ENCODE data around the gene MON2. TPM values are rescaled to one million over a fixed set of nuclear protein-coding genes. Genes with fewer than 3 reads are reported as not detected.

Gene MON2, protein sequence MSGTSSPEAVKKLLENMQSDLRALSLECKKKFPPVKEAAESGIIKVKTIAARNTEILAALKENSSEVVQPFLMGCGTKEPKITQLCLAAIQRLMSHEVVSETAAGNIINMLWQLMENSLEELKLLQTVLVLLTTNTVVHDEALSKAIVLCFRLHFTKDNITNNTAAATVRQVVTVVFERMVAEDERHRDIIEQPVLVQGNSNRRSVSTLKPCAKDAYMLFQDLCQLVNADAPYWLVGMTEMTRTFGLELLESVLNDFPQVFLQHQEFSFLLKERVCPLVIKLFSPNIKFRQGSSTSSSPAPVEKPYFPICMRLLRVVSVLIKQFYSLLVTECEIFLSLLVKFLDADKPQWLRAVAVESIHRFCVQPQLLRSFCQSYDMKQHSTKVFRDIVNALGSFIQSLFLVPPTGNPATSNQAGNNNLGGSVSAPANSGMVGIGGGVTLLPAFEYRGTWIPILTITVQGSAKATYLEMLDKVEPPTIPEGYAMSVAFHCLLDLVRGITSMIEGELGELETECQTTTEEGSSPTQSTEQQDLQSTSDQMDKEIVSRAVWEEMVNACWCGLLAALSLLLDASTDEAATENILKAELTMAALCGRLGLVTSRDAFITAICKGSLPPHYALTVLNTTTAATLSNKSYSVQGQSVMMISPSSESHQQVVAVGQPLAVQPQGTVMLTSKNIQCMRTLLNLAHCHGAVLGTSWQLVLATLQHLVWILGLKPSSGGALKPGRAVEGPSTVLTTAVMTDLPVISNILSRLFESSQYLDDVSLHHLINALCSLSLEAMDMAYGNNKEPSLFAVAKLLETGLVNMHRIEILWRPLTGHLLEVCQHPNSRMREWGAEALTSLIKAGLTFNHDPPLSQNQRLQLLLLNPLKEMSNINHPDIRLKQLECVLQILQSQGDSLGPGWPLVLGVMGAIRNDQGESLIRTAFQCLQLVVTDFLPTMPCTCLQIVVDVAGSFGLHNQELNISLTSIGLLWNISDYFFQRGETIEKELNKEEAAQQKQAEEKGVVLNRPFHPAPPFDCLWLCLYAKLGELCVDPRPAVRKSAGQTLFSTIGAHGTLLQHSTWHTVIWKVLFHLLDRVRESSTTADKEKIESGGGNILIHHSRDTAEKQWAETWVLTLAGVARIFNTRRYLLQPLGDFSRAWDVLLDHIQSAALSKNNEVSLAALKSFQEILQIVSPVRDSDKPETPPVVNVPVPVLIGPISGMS (N-terminal part only)
- 17.2 TPM for total RNA-seq
- long read RNA-seq, full-length matches to known transcripts = 3 of 6 reads
- long read RNA-seq, partial matches to known transcripts = 1 of 6 reads
- long read RNA-seq, other reads (novel, unspliced or antisense) = 2 of 6 reads

- peak within 1 kb of the TSS; percentile 90 for H3K4me3 ChIP-seq
- no peaks in the 10 kb centered on the region for H3K27me3 ChIP-seq (ENCODE audit: low read depth)
- intact Hi-C loops (cut with micrococcal nuclease) = no loop called here
- DNase-seq = peak; percentile 90
- peaks cover 21% of the 10 kb centered on the region for H3K9me3 ChIP-seq (replicated peaks)
- H3K36me3 ChIP-seq = no peaks in the 10 kb centered on the region
- peaks cover 63% of the 10 kb centered on the region for H3K4me1 ChIP-seq
- no peak for TF ChIP-seq CTCF (IDR thresholded peaks at IDR 0.05; ENCODE audit: borderline replicate concordance)
- peak within 1 kb of the TSS; percentile 88 for H3K27ac ChIP-seq (replicated peaks)
Measured at GRCh38 chr12:62466594-62467491, at the start of gene MON2. Gene MON2, plus strand, starts transcription at chr12:62466826. Its CDS starts 382 bp downstream, at chr12:62467208.

- peaks cover 47% of the 10 kb centered on the region for H3K9me3 ChIP-seq (replicated peaks)
- peaks cover 17% of the 10 kb centered on the region for H3K27me3 ChIP-seq (ENCODE audit: low read depth)
- no peak overlapping the region for H3K4me3 ChIP-seq
- no peak for TF ChIP-seq CTCF (IDR thresholded peaks at IDR 0.05; ENCODE audit: borderline replicate concordance)
- no peak for DNase-seq
- no peak overlapping the region for H3K27ac ChIP-seq (replicated peaks)
- intact Hi-C loops (cut with micrococcal nuclease) = no loop called here
- H3K36me3 ChIP-seq = no peaks in the 10 kb centered on the region
- H3K4me1 ChIP-seq = no peaks in the 10 kb centered on the region
Measured at GRCh38 chr12:62426089-62426488, 40.5 kb upstream of the MON2 start.

DNA sequence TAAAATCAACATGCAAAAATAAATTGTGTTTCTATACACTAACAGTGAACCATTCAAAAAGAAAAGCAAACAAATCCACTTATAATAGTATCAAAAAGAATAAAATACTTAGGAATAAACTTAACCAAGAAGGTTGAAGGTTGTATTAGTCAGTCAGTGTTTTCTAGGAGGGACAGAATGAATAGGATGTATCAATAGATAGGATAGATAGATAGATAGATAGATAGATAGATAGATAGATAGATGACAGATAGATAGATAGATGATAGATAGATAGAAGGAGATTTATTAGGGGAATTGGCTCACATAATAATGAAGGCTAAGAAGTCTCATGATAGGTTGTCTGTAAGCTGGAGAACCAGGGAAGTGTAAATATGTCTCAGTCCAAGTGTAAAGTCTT is 37.2 kb upstream of the MON2 start:
- Histone ChIP-seq H3K4me1 (peaks cover under 1% of the 10 kb centered on the region), H3K27ac (replicated peaks) (no peak overlapping the region), H3K9me3 (replicated peaks) (peaks cover 40% of the 10 kb centered on the region), H3K27me3 (ENCODE audit: low read depth) (peaks cover 50% of the 10 kb centered on the region), H3K36me3 (no peaks in the 10 kb centered on the region), H3K4me3 (no peak overlapping the region)
- TF ChIP-seq CTCF (IDR thresholded peaks at IDR 0.05; ENCODE audit: borderline replicate concordance) = no peak
- intact Hi-C loops (cut with micrococcal nuclease) = no loop called here
- no peak for DNase-seq

DNA sequence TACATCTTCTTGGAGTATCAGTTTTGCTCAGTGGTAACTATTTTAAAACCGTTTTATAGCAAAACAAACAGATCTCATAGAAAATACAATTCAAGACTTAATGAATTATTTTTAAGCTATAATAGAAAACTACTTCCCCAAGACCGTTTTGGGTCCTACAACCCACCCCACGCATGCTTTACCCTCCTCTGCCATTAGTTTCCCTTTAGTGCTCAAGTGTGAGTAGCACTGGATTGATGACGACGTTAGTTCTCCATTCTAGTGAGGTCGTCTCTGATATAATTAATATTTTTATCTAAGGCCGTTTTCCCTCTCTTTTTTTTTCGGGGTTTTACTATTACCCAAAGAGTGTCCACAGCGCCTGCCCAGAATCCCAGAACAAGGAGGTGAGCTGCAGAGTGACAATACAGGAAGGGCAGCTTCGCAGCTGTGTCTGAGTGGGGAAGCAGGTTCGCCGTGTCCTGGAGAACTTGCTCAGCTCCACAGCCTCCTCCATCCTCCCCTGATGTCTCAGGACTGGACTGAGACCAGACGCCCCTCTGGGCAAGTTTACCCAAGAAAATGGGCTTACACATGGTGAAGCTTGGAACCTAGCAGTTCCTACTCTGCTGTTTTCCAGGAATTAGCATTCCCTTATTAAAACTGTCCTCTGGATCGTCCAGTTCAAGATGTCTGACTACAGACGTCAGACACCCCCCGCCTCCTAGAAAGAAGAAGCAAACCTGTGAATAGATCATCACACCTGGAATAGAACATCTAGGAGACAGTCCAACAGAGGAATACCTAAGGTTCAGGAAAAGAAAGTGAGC is 31.9 kb upstream of the MON2 start:
- no peak overlapping the region for H3K27ac ChIP-seq (replicated peaks)
- no peaks in the 10 kb centered on the region for H3K36me3 ChIP-seq
- intact Hi-C loops (cut with micrococcal nuclease) = loop anchor here (10.0 kb wide), 1 partner anchor 360 kb away; no protein-coding TSS in a partner anchor
- peaks cover 17% of the 10 kb centered on the region for H3K4me1 ChIP-seq
- H3K4me3 ChIP-seq = peak overlapping the region; percentile 67
- peaks cover 63% of the 10 kb centered on the region for H3K27me3 ChIP-seq (ENCODE audit: low read depth)
- TF ChIP-seq CTCF (IDR thresholded peaks at IDR 0.05; ENCODE audit: borderline replicate concordance) = no peak
- peaks cover 9% of the 10 kb centered on the region for H3K9me3 ChIP-seq (replicated peaks)
- DNase-seq = no peak
